Fibroblast of the conjunctiva (primary cell): ENCODE measurements around the gene PIWIL4.

Experiments
- DNase-seq: peaks from one replicate; pipeline ENCODE4 v3.0.0-alpha.2; 2010; ENCODE audit warnings: low read depth

PIWIL4 gene

GRCh38 chr11:94567181-94567670 is at the start of gene PIWIL4:
PIWIL4 (plus strand) TSS chr11:94567368; CDS start chr11:94567519, 151 bp downstream.
- DNase-seq, result no peak

- DNase-seq, result no peak
Measured at GRCh38 chr11:94518300-94518699, 48.9 kb upstream of the PIWIL4 start.

- no peak for DNase-seq
Measured at GRCh38 chr11:94519478-94520084, 47.6 kb upstream of the PIWIL4 start.

- no peak for DNase-seq
Measured at GRCh38 chr11:94521684-94522083, 45.5 kb upstream of the PIWIL4 start.

- no peak for DNase-seq
Measured at GRCh38 chr11:94524341-94524740, 42.8 kb upstream of the PIWIL4 start.

- DNase-seq, result peak; percentile 40
Measured at GRCh38 chr11:94525546-94526324, 41.4 kb upstream of the PIWIL4 start.

- no peak for DNase-seq
Measured at GRCh38 chr11:94526645-94527438, 40.3 kb upstream of the PIWIL4 start.

GRCh38 chr11:94528551-94528950 is 38.6 kb upstream of the PIWIL4 start:
- no peak for DNase-seq

GRCh38 chr11:94532211-94532610 is 35.0 kb upstream of the PIWIL4 start:
- DNase-seq, result no peak

GRCh38 chr11:94533206-94533605 is 34.0 kb upstream of the PIWIL4 start:
- no peak for DNase-seq

GRCh38 chr11:94533696-94534630 is 33.2 kb upstream of the PIWIL4 start:
- no peak for DNase-seq

- no peak for DNase-seq
Measured at GRCh38 chr11:94536386-94536785, 30.8 kb upstream of the PIWIL4 start.

GRCh38 chr11:94537031-94537600 is 30.1 kb upstream of the PIWIL4 start:
- peak; percentile 30 for DNase-seq

- no peak for DNase-seq
Measured at GRCh38 chr11:94539420-94539819, 27.7 kb upstream of the PIWIL4 start.

GRCh38 chr11:94543695-94544645 is 23.2 kb upstream of the PIWIL4 start, which contains the start of gene FUT4:
FUT4 (plus strand) TSS chr11:94543921; CDS start chr11:94544134, 213 bp downstream.
- DNase-seq, result peak; percentile 55

GRCh38 chr11:94544646-94545263 is 22.4 kb upstream of the PIWIL4 start:
- no peak for DNase-seq

GRCh38 chr11:94545264-94546161 is 21.7 kb upstream of the PIWIL4 start:
- DNase-seq, result no peak

- DNase-seq, result no peak
Measured at GRCh38 chr11:94546162-94546470, 21.1 kb upstream of the PIWIL4 start.

- no peak for DNase-seq
Measured at GRCh38 chr11:94546886-94547285, 20.3 kb upstream of the PIWIL4 start.
